ENCODE measurements around the gene TRAPPC1. TPM values are rescaled to one million over a fixed set of nuclear protein-coding genes. Genes with fewer than 3 reads are reported as not detected.
A peak's percentile ranks its signal among the peaks of the same experiment; 100 is the strongest.

Gene TRAPPC1
- total RNA-seq, 1 donor from 2014 or later = 46.1 TPM

DNA sequence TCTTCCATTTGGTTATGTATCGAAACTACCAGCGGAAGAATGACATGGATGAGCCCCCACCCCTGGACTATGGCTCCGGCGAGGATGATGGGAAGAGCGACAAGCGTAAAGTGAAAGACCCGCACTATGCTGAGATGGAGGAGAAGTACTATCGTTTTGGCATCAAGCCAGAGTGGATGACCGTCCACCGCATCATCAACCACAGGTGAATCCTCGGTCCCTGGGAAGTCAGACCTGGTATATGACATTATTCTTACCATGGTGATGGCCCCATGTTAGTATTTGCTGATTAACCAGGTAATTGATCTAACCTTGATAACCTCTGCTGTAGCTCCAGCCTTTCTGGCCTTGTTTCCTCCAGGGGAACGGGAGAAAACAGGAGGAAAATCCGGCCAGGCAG lies 34.7 kb downstream of the TRAPPC1 start:
- DNase-seq = no peak

DNA sequence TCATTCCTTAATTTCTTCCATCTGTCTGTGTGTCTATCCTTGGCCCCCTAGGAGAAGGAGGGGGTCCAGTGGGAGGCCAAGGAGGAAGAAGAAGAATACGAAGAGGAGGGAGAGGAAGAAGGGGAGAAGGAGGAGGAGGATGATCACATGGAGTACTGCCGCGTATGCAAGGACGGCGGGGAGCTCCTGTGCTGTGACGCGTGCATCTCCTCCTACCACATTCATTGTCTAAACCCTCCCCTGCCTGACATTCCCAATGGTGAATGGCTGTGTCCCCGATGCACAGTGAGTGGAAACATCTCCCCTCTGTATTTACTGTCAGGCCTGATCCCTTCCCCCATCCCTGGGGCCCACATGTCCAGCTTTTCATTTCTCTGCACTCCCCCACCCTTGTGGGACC lies 36.9 kb downstream of the TRAPPC1 start:
- DNase-seq = no peak

DNA sequence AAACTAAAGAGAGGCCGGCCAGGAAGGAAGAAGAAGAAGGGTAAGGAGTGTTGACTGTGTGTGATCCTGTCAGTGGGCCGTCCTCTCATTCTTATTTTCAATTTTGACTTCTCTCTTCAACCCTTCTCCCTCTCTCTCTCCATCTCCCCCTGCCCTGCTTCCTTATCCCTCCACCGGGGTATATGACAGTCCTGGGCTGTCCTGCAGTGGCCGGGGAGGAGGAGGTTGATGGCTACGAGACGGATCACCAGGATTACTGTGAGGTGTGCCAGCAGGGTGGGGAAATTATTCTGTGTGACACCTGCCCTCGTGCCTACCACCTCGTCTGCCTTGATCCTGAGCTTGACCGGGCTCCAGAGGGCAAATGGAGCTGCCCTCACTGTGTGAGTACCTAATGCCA lies 37.5 kb downstream of the TRAPPC1 start:
- no peak for DNase-seq

DNA sequence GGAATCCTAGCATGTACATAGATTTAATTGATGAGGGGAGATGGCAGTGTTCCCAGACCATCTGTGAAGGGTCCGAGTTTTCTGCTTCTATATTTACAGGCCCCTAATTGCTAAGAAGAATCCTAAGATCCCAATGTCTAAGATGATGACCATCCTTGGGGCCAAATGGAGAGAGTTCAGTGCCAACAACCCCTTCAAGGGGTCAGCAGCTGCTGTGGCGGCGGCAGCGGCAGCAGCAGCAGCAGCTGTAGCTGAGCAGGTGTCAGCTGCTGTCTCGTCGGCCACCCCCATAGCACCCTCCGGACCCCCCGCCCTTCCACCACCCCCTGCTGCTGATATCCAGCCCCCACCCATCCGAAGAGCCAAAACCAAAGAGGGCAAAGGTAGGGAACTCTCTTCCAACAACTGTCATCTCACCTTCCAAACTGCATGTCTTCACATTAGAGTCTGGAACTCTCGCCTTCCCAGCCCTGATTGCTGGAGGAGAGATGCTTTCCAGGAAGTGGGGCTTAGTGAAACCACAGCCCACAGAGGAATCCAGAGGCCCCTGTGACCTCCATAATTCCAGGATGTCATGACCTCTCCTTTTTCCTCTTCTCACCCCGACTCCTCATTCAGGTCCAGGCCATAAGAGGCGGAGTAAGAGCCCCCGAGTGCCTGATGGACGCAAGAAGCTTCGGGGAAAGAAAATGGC lies 38.4 kb downstream of the TRAPPC1 start:
- no peak for DNase-seq

DNA sequence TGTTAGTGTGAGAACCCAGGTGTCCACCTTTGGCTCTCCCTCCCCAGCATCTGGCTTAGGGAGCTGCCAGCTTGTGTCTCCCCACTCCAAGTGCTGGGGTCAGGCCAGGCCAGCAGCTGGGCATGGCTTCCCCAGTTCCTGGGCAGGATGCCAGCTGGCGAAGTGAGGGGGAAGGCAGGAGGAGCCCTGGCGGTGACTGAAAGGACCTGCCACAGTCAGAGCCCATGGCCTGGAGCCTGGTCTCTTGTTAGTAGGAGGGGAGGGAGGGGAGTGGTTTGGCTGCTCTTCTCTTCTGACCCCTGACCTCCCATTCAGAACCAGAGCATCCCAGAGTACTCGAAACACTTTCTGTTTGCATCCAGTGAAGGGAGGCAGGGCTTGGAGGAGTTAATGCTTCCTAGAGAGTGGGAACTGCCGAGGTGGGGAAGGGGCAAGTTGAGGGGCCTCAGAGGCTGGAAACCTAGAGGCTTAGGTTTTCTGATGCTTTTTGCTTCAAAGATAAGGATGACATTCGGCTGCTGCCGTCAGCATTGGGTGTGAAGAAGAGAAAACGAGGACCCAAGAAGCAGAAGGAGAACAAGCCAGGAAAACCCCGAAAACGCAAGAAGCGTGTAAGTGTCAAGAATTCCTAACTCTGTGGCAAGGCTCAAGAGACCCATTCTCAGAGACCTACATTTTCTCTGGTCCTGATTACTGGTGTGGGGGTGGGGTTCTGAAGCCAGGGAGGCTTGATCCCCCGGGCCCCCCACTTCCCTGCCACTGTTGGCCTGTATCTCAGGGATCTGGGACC lies 42.4 kb downstream of the TRAPPC1 start:
- DNase-seq = peak; percentile 96

DNA sequence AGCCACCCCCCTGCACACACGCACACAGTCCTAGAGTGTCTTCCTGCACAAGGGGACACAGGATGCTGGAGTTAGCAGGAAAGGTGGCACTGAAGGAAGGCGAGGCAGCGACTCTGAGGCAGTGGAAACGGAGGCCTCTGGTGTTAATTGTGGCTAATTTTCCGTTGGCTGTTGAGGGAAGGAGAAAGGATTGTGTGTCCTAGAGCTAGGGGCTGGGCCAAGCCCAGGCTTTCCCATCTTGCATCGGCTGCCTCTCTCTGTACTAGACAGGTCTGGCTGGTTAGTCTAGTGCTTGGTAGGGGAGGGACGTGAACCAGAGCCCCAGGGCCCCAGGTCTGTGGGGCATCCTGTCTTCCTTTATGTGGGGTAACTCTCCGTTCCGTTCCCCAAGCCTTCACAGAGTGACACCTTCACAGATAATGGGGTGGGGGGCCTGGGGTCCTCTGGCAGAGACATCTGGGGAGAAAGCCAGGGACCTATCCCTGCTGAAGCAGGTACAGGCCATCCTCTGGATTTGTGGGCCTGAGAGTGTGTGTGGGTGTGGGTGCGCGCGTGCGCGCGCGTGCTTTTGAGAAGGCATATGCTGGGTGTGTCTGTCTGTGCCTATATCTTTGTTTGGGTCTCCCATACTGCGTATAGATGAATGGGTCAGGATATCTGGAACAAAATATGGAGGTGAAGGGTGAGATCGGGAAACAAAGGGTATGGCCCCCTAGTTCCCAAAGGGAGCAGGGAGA lies 43.4 kb downstream of the TRAPPC1 start, which contains the start of gene CHD3:
Gene CHD3 (plus strand): TSS at position 606 of the 737 bp plus-strand sequence. CDS start 212 bp downstream, outside the sequence.
- DNase-seq = peak; percentile 56

DNA sequence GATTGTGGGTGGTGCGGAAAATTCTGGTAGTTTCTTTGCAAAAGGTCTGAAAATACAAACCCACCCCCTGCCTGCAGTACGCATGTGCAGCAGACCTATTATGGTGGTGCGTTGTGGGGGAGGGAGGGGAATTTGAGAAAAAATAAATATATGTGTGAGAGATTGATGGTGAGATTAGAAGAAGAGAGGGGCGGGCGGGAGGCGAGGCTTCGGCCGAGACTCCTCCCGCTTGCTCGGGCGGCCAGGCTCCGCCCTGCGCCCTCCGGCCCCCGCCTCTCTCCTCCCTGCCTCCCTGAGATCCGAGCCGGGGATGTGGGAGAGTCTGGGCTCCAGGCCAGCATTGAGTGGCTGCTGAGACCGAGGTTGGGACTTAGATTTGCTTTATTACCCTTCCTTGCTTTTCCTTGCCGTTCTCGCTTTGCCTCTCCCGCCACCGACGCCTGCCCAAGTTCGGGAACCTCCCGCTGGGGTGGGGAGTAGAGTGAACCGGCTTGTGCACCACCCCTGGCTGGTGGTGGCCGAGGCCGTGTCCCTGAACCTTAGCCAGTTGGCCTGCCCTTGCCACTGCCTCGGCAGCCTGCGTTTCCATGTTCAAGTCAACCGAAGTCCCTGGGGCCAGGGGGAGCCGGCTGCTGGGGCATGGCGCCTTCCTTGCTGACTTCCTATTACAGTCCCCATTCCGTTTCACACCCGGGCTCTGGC lies 44.1 kb downstream of the TRAPPC1 start:
- peak; percentile 96 for DNase-seq

DNA sequence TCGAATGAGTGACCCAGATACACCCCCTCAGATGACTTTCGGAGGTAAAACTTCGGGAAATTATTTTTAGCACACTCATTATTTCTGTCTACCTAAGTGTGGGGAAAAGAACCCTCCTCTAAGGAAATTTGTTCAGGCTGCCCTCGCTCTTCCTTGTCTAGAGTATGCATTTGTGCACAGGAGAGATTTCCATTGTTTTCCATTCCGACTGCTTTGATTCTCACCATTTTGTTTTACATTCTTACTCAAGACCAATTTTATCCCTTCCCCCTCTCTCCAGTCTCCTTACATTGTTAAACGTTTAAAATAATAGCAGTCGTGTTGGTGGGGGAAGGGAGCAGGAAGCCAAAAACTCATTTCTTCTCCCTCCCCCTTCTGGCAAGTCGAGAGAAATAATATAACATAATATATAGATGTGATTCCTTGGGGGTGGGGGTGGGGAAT lies 44.7 kb downstream of the TRAPPC1 start:
- no peak for DNase-seq

DNA sequence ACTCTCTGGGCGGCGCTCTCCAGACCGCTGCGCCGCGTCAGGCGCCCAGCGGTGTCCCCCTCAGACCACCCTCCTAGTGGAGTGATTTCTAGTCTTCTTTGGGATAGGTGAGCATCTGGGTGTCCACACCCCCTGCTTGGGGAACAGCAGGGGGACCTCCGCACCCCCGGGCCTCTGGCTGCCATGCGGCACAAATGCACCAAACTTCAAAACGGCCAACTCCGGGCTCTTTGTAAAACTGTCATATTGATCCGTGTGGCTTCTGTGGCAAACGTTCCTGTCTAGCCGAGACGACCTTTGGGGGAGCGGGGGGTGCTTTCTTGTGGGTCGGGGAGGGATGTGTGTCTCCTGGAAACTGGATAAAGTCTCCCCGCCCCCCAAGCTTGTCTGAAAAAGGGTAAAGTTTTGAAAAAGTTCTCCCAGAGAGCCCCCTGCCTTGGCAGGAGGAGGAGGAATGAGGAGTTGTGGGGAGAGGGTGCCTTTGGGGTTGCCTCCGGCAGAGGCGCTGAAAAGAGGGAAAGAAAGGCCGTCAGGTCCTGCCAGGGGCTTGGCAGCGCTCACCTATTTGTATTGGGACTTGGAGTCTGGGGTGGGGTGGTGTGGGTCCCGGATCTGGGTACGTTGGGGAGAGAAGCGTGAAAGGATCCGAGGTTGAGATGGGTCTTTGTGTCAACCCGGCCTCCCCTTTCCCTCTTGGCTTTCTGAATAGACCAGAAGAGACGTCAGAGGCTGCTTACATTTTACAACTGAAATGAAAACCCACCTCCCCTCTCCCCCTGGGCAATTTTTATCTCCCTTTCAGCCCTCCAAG lies 45.3 kb downstream of the TRAPPC1 start:
- DNase-seq = peak; percentile 48

DNA sequence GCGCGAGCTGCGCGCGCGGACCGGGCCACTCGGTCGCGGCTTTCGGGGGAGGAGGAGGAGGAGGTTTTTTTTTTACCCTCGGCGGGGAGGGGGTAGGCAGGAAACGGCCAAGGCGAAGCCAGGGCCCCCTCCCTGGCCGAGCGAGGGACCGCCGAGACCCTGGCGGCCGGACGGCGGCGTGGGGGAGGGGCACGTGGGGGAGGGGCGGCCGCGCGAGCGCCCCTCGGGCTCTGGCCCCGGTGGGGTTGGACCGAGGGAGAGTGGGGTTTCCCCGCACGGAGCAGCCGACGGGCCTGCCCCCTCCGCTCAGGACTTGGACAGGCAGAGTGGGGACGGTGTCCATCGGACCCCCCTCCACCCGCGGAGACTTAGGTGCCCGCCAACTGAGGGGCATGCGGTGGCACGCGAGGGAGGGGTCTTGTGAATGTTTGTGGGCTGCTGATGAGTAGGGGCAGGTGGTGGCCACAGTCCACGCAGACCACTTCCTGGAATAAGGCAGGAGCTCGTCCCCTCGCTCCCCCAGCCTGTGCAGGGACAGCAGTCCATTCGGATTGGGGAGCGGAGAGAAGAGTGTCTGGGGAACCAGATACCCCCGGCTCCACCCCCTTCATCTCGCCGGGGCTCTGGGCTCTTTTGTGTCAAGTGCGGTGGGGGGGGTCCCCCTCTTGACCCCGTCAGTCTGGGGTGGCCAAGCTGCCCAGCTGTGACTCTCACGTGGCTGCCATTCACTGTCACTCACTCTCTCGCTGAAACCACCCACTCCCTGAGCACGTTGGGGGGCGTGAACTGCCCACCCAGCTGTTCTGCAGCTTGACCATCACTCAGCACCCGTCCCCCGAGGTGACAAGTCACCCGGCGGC lies 46.1 kb downstream of the TRAPPC1 start:
- DNase-seq = peak; percentile 43

DNA sequence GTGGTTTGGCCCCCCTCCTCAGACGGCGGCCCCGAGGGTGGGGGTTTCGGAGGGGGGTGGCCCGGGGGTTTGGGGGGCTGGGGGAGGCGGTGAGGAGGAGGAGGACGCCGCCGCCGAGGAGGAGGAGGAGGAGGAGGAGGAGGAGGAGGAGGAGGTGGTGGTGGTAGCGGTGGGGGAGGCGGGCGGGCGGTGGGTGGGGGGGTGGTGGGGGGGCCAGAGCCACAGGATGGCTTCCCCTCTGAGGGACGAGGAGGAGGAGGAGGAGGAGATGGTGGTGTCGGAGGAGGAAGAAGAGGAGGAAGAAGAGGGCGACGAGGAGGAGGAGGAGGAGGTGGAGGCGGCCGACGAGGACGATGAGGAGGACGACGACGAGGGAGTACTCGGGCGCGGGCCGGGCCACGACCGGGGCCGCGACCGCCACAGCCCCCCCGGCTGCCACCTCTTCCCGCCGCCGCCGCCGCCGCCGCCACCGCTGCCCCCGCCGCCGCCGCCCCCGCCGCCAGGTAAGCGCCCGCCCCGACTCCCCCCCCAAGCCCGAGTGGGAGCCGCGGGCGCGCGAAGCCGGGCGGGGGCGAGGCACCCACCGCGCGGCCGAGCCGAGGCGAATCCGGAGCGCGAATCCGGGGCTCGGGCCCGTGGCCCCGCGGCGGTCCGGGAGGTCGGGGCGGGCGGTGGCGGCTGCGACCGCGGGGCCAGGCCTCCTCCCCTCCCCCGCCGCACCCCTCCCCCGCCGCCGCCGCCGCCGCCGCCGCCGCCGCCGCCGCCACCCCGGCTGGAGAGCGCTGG lies 47.0 kb downstream of the TRAPPC1 start:
- peak; percentile 9 for DNase-seq

DNA sequence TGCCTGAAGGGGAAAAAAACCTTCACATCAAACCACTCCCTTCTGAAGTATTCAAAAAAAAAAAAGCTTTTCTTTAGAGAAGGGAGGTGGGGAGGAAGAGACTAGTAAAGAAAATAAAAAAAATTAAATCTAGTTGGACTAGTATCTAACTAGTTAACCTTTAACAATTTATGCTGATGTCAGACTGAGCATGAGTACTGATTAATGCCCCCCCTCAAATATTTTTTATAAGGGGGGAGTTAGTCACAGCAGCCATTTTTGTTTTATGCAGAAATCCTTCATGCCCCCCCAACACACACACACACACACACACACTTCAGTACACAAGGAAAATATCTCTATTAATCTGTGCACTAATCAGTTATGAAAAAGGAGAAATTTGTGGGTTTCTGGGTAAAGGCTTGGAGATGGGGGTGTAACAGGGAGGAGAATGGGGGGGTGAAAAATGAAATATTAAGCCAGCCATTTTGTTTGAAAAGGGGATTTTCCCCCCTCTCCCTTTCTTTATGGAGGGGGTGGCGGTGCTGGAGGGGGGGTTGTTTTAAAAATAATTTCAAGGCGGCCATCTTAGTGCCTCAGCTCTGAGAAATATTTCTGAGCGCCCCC lies 47.9 kb downstream of the TRAPPC1 start:
- DNase-seq = peak; percentile 35

DNA sequence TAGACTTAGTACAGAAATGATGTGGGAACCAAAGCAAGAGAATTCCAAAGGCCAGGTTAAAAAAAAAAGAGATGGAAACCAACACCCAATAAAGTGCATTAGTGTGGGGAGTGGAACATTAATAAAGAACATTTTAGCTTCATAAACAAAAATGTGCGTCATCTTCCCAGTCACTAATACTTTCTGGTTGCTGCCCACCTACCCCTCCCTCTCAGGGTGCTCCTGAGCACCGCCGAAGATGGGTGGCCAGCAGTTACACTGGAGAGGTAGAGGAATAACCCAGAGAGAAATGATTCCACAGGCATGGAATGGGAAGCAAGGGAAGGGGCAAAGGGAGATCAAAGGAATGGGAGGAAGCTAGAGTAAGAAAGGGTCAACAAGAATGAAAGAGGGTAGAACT lies 49.1 kb downstream of the TRAPPC1 start:
- no peak for DNase-seq

DNA sequence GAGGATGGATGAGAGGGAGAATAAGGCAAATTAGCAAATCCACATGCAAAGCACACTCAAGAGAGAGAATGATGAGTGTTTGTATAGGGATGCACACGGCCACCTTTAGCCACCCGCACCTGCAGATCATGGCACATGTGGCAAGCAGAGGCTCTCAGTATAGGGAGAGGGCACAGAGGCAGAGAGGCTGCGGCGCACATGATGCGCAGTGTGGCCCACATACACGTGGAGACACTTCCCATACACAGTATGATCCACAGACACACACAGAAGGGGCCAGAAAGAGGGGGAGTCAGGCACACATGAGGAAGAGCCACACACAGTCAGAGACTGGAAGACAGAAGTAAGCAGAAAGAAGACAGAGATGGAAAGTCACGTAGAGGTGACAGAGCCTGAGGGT lies 49.7 kb downstream of the TRAPPC1 start:
- DNase-seq = no peak

DNA sequence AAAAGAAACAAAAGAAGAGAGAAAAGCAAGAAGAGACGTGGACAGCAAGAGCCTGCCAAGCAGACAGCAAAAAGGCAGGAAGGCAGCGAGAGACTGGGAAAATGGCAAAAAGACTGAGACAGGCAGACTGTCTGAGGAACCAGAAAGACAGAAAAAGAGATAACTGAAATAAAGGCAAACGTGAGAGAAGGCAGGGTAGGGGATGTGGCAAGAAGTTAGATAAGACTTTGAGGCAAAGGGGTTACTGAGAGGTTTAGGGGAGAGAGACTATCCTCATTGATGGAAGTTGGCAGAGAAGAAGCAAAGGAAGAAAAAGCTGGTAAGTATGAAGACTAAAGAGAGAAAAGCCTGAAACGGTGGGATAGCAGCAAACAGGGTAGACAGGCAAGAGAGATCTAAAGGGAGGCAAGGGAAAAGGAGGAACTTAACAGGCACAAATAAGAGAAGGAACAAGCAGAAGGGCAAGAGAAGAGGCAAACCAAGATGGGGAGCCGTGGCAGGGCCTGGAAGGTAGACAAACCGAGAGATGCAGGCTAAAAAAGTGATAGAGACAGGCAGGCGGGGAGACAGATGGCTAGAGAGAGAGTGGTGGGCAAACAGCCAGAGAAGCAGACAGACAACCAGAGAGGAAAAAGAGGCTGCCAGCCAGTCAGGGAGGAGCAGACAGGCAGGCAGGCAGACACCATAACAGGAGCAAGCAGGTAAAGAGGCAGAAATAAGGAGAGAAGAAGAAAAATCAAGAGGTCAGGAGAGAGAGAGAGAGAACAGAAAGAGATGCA lies 50.3 kb downstream of the TRAPPC1 start:
- DNase-seq = no peak

Measured in dermis blood vessel endothelial cell (primary cell).